Neural progenitor cell (in vitro differentiated cells): ENCODE data around the gene STAT5B.

Experiments
- EZH2 ChIP-seq: fragments of 200-600 bp; sonication (generic); IDR thresholded peaks from 2 replicates; pipeline ENCODE4 v1.6.1; 2017; ENCODE audit warnings: antibody characterized with exemption, mild to moderate bottlenecking, moderate library complexity
- TF ChIP-seq, protein P1 (sequence below): fragments of 200-600 bp; sonication (generic); IDR thresholded peaks from 2 replicates; pipeline ENCODE4 v1.5.1; 2017; ENCODE audit warnings: antibody characterized with exemption, mild to moderate bottlenecking

DNA sequence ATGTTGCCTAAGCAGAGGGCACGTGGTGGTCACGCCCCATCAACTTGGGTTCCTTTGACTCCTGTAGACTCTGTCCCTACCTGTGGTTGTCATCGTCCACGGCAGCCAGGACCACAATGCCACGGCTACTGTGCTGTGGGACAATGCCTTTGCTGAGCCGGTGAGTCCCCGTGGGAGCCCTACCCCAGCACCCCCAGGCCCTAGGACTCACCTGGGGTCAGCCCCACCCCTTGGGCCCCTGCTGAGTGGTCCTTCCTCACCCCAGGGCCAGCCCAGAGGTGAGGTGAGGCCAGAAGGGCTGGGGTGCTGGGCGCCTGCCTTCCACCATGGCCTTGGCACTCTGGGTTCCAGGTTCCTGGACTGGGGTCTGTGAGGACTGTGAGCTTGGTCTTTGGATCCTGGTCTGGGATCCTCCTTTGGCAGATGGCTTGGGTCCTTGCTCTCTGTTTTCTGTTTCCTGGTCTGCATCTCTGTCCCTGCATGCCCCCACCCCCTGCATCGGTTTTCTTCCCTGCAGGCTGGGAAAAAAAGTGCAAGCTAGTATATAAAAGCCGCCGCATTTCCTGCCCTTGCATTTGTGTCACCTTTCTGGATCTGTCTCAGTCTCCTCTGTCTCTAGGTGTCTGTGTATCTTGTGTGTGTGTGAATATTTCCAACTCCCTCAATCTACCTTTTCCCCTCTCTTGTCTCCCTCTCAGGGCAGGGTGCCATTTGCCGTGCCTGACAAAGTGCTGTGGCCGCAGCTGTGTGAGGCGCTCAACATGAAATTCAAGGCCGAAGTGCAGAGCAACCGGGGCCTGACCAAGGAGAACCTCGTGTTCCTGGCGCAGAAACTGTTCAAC is 29.6 kb upstream of the STAT5B start:
- TF ChIP-seq, protein P1, sequence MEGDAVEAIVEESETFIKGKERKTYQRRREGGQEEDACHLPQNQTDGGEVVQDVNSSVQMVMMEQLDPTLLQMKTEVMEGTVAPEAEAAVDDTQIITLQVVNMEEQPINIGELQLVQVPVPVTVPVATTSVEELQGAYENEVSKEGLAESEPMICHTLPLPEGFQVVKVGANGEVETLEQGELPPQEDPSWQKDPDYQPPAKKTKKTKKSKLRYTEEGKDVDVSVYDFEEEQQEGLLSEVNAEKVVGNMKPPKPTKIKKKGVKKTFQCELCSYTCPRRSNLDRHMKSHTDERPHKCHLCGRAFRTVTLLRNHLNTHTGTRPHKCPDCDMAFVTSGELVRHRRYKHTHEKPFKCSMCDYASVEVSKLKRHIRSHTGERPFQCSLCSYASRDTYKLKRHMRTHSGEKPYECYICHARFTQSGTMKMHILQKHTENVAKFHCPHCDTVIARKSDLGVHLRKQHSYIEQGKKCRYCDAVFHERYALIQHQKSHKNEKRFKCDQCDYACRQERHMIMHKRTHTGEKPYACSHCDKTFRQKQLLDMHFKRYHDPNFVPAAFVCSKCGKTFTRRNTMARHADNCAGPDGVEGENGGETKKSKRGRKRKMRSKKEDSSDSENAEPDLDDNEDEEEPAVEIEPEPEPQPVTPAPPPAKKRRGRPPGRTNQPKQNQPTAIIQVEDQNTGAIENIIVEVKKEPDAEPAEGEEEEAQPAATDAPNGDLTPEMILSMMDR: no peak
- no peak for TF ChIP-seq EZH2
